GM12891 (cell line): ENCODE measurements around the gene GATAD2A.

Experiments used
- POLR2A ChIP-seq: IDR thresholded peaks from 2 replicates; pipeline ENCODE4 v1.6.1; 2011; ENCODE audit warnings: low read depth, low read length, control low read depth
- POLR2AphosphoS5 ChIP-seq: IDR thresholded peaks from 2 replicates; pipeline ENCODE4 v1.6.1; 2011; ENCODE audit warnings: low read depth, low read length, control low read depth
- SPI1 ChIP-seq: IDR thresholded peaks from 2 replicates; pipeline ENCODE4 v1.6.1; 2011; ENCODE audit warnings: low read depth, low read length, control low read depth

DNA sequence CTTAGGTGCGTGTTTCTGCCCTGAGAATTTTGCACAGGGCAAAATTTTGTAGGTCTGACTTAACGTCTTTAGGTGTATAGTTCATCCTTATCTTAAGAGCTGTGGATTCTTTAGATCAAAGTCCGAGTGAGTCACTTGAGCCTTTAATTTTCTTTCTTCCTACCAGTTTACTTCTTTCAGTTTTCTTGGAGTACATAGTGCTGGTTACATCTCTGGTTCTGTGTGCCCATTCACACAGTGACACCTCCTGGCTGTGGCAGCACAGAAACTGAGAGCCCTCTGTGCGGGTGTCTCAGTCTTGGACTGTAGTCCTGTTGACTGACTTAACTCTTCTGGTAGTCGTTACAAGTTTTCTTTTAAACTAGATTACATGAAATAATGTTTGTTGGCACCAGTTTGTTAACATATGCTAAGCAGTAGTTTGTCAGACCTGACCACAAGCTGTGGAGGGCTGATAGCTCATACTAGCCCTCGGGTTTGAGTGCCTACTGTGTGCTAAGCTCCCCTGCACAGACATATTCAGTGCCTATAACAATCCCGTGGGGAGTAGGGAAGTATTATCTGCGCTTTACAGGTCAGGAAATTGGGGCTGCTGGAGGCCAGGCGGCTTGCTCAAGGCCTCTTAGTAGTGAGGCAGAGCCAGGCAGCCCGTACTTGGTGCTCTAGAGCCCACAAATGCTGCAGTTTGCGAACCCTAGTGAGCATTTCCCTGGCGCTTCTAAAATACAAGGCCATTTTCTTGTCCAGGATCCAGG lies 1.6 kb downstream of the GATAD2A start:
- TF ChIP-seq SPI1 (no peak), POLR2AphosphoS5 (no peak), POLR2A (no peak)
